ENCODE results near the gene MRPS27. TPM values are rescaled to one million over a fixed set of nuclear protein-coding genes. Genes with fewer than 3 reads are reported as not detected.

Gene MRPS27
- total RNA-seq, 4 donors from 2014 or later, result 33.2 to 74.9 (median 62.3) TPM

GRCh38 chr5:72206994-72207393, 113.0 kb downstream of the MRPS27 start:
- no peaks in the 10 kb centered on the region for H3K36me3 ChIP-seq
- DNase-seq, result no peak
- no peak overlapping the region for H3K27ac ChIP-seq
- peaks cover 5 to 6% of the 10 kb centered on the region in 2 donors for H3K4me1 ChIP-seq
- intact Hi-C loops (cut with DNase I; ENCODE audit: low total_unique reads), result no loop called here
- no peak overlapping the region for H3K4me3 ChIP-seq
- no peaks in the 10 kb centered on the region for H3K27me3 ChIP-seq
- no peak for TF ChIP-seq CTCF (IDR thresholded peaks at IDR 0.05 in 4 of 5, conservative IDR thresholded peaks at IDR 0.05 in 1 of 5)
- no peak for TF ChIP-seq POLR2A (IDR thresholded peaks at IDR 0.05)
- H3K9me3 ChIP-seq, result no peaks in the 10 kb centered on the region
- no peak for ATAC-seq
- in situ Hi-C loops (cut with MboI; ENCODE audit: low sequenced_read_pairs in 4 of 4), result no loop called here

GRCh38 chr5:72206160-72206559, 113.9 kb downstream of the MRPS27 start:
- Histone ChIP-seq H3K4me1 (peaks cover 1 to 6% of the 10 kb centered on the region in 2 donors), H3K9me3 (no peaks in the 10 kb centered on the region), H3K27ac (no peak overlapping the region), H3K36me3 (no peaks in the 10 kb centered on the region), H3K27me3 (no peaks in the 10 kb centered on the region), H3K4me3 (no peak overlapping the region)
- in situ Hi-C loops (cut with MboI; ENCODE audit: low sequenced_read_pairs in 4 of 4), result no loop called here
- DNase-seq (no peak), ATAC-seq (no peak)
- TF ChIP-seq CTCF (IDR thresholded peaks at IDR 0.05 in 4 of 5, conservative IDR thresholded peaks at IDR 0.05 in 1 of 5), result no peak
- TF ChIP-seq POLR2A (IDR thresholded peaks at IDR 0.05), result no peak
- intact Hi-C loops (cut with DNase I; ENCODE audit: low total_unique reads), result no loop called here

- H3K27ac ChIP-seq, result no peak overlapping the region
- no peak for TF ChIP-seq POLR2A (IDR thresholded peaks at IDR 0.05)
- TF ChIP-seq CTCF (IDR thresholded peaks at IDR 0.05 in 4 of 5, conservative IDR thresholded peaks at IDR 0.05 in 1 of 5), result no peak
- no peaks in the 10 kb centered on the region for H3K27me3 ChIP-seq
- H3K4me3 ChIP-seq, result no peak overlapping the region
- DNase-seq, result no peak
- intact Hi-C loops (cut with DNase I; ENCODE audit: low total_unique reads) (no loop called here), in situ Hi-C loops (cut with MboI; ENCODE audit: low sequenced_read_pairs in 4 of 4) (no loop called here)
- H3K9me3 ChIP-seq, result no peaks in the 10 kb centered on the region
- no peak for ATAC-seq
- no peaks in the 10 kb centered on the region for H3K36me3 ChIP-seq
- peaks cover 0 to under 1% of the 10 kb centered on the region in 2 donors for H3K4me1 ChIP-seq
These were observed 114.5 kb downstream of the MRPS27 start for GRCh38 chr5:72205431-72206009.

- no peak for TF ChIP-seq POLR2A (IDR thresholded peaks at IDR 0.05)
- no peak for TF ChIP-seq CTCF (IDR thresholded peaks at IDR 0.05 in 4 of 5, conservative IDR thresholded peaks at IDR 0.05 in 1 of 5)
- H3K27me3 ChIP-seq, result no peaks in the 10 kb centered on the region
- DNase-seq, result no peak
- H3K36me3 ChIP-seq, result no peaks in the 10 kb centered on the region
- no peak for ATAC-seq
- H3K27ac ChIP-seq, result no peak overlapping the region
- intact Hi-C loops (cut with DNase I; ENCODE audit: low total_unique reads) (no loop called here), in situ Hi-C loops (cut with MboI; ENCODE audit: low sequenced_read_pairs in 4 of 4) (no loop called here)
- H3K4me3 ChIP-seq, result no peak overlapping the region
- H3K9me3 ChIP-seq, result no peaks in the 10 kb centered on the region
- no peaks in the 10 kb centered on the region for H3K4me1 ChIP-seq
These were observed 115.1 kb downstream of the MRPS27 start for GRCh38 chr5:72204946-72205345.
